K562 (cell line): ENCODE results near the gene SCMH1. TPM values are rescaled to one million over a fixed set of nuclear protein-coding genes. Genes with fewer than 3 reads are reported as not detected.

Experiments
- ADNP ChIP-seq: fragments of 200-800 bp; sonication (Bioruptor generic); IDR thresholded peaks from 2 replicates; pipeline ENCODE4 v1.6.1; 2016; ENCODE audit warnings: missing genetic modification characterization, missing compliant biosample characterization
- CBFA2T2 ChIP-seq: fragments of 450-650 bp; conservative IDR thresholded peaks from 2 replicates; pipeline ENCODE4 v1.6.1; 2017; ENCODE audit warnings: mild to moderate bottlenecking
- CEBPB ChIP-seq: fragments of 450-650 bp; IDR thresholded peaks from 2 replicates; pipeline ENCODE4 v1.6.1; 2016; ENCODE audit warnings: missing genetic modification characterization, missing compliant biosample characterization
- DPF2 ChIP-seq: fragments of 450-650 bp; IDR thresholded peaks from 2 replicates; pipeline ENCODE4 v1.6.1; 2016
- EHMT2 ChIP-seq: fragments of 450-650 bp; IDR thresholded peaks from 2 replicates; pipeline ENCODE4 v1.6.1; 2018; ENCODE audit warnings: antibody characterized with exemption
- FUS ChIP-seq: fragments of 200-400 bp; formaldehyde crosslinking; optimal IDR thresholded peaks from 2 replicates; pipeline ENCODE3; 2017; ENCODE audit warnings: low read depth, low read length
- HDAC3 ChIP-seq: fragments of 450-650 bp; IDR thresholded peaks from 2 replicates; pipeline ENCODE4 v1.6.1; 2018; ENCODE audit warnings: borderline replicate concordance, mild to moderate bottlenecking, moderate library complexity; ENCODE audit not compliant: partially characterized antibody
- NFE2L1 ChIP-seq: fragments of 450-650 bp; IDR thresholded peaks from 2 replicates; pipeline ENCODE4 v1.6.1; 2016; ENCODE audit warnings: missing genetic modification characterization, low read depth, mild to moderate bottlenecking, missing compliant biosample characterization, moderate library complexity, borderline replicate concordance
- RBFOX2 ChIP-seq: fragments of 200-400 bp; formaldehyde crosslinking; IDR thresholded peaks from 2 replicates; pipeline ENCODE4 v1.6.1; 2017; ENCODE audit warnings: low read depth, mild to moderate bottlenecking, low read length, moderate library complexity
- RBM22 ChIP-seq: fragments of 200-400 bp; formaldehyde crosslinking; IDR thresholded peaks from 2 replicates; pipeline ENCODE4 v1.6.1; 2018; ENCODE audit warnings: low read length, low read depth; ENCODE audit not compliant: poor library complexity, severe bottlenecking
- SMARCA5 ChIP-seq: fragments of 450-650 bp; IDR thresholded peaks from 2 replicates; pipeline ENCODE4 v1.6.1; 2016
- SREBF2 ChIP-seq: sonication (generic); formaldehyde crosslinking; IDR thresholded peaks from 2 replicates; pipeline ENCODE4 v1.4.0; 2020; ENCODE audit warnings: mild to moderate bottlenecking, missing genetic modification reagents
- SRSF1 ChIP-seq: fragments of 200-400 bp; formaldehyde crosslinking; IDR thresholded peaks from 2 replicates; pipeline ENCODE4 v1.6.1; 2017; ENCODE audit warnings: mild to moderate bottlenecking, low read depth, low read length, moderate library complexity
- ZFP36 ChIP-seq: fragments of 150-350 bp; IDR thresholded peaks from 2 replicates; pipeline ENCODE4 v1.6.1; 2018; ENCODE audit warnings: low read length, low read depth; ENCODE audit not compliant: partially characterized antibody
- ZNF146 ChIP-seq: IDR thresholded peaks from one replicate; pipeline ENCODE4 v1.6.1; 2018; ENCODE audit warnings: missing compliant biosample characterization; ENCODE audit not compliant: unreplicated experiment
- ZNF445 ChIP-seq: fragments of 250-450 bp; sonication (Bioruptor Pico); IDR thresholded peaks from 2 replicates; pipeline ENCODE4 v1.4.0; 2020; ENCODE audit warnings: low read depth, mild to moderate bottlenecking, moderate library complexity
- ZNF644 ChIP-seq: fragments of 200-800 bp; sonication (Bioruptor generic); IDR thresholded peaks from 2 replicates; pipeline ENCODE4 v1.6.1; 2016; ENCODE audit warnings: low read depth, missing genetic modification characterization, missing compliant biosample characterization
- polyA plus RNA-seq, 8 experiments: library from polyadenylated mRNA; depleted of rRNA in 4 of 8; stranded (reverse) in 5 of 8; unstranded in 3 of 8; fragments of >200 nt; fragmentation: Nextera tagmentation in 2 of 8; fragmentation: Illumina TruSeq in 1 of 8; extraction: Ambion mirVana in 2 of 8; extraction: Trizol in 1 of 8; gene quantifications; 2 replicates each; pipeline versions ENCODE4 v1.2.1 to v1.2.3, GENCODE V29; 2011 to 2014; ENCODE audit warnings: inconsistent platforms in 1 of 8, missing spikeins in 1 of 8
- total RNA-seq, 7 experiments: library from RNA; depleted of rRNA in 6 of 7; stranded (reverse); fragments of >200 nt in 6 of 7; fragmentation: Illumina TruSeq in 2 of 7; extraction: Trizol in 2 of 7; gene quantifications; 2 replicates each; pipeline versions ENCODE4 v1.2.1 to v1.2.3, GENCODE V29; 2011 to 2021; ENCODE audit warnings: low replicate concordance in 1 of 7
- TF ChIP-seq, protein P1 (sequence below): fragments of 150-350 bp; conservative IDR thresholded peaks from 2 replicates; pipeline ENCODE4 v1.6.1; 2014; ENCODE audit warnings: low read length
- TF ChIP-seq, protein P2 (sequence below): fragments of 450-650 bp; formaldehyde crosslinking; IDR thresholded peaks from 2 replicates; pipeline ENCODE4 v1.4.0; 2020; ENCODE audit warnings: mild to moderate bottlenecking, mixed read lengths
- TF ChIP-seq, protein P3 (sequence below): sonication (generic); formaldehyde crosslinking; IDR thresholded peaks from 2 replicates; pipeline ENCODE4 v1.8.0; 2023; ENCODE audit warnings: mild to moderate bottlenecking, missing genetic modification reagents
- TF ChIP-seq, protein P4 (sequence below): fragments of 450-650 bp; IDR thresholded peaks from 2 replicates; pipeline ENCODE4 v1.6.1; 2016; ENCODE audit warnings: low read depth, mild to moderate bottlenecking, moderate library complexity

SCMH1 gene
- total and polyA plus RNA-seq, 9 of the 15 experiments (the other 6 are each of a cell fraction or from before 2014, with no cell fraction given) = 8.5 to 37.0 (median 26.8) TPM

DNA sequence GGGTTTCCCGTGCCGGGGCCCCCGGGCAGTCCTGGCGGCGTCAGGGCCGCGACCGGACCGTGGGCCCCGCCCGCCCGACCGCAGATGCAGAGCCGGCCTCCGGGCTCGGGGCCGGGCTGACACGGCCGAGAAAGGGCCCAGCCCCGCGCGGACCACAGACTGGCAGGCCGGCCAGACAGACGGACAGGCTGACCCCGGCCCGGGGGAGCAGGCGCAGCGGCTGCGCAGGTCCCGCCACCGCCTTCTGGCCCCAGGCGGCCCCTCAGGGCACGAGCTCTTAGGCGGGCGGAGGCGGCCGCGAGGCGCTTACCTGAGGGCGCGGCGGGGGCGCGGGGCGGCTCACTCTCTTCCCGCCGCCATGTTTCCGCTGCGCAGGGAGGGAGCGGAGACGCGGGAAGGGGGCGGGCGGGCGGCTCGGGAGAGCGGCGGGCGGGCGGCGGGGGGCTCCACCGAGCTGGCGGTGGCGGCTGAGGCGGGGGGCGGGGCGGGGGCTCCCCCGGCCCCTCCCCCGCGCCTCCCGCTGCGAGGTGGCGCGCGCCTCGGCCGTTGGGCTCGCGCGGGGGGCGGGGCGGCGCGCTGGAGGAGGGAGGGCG lies at the start of gene SCMH1 (continued):
- no peak for TF ChIP-seq ADNP (tag)
- TF ChIP-seq ZNF445 (CRISPR knock-in tag) = no peak
- no peak for TF ChIP-seq ZNF644
- TF ChIP-seq, protein P1, sequence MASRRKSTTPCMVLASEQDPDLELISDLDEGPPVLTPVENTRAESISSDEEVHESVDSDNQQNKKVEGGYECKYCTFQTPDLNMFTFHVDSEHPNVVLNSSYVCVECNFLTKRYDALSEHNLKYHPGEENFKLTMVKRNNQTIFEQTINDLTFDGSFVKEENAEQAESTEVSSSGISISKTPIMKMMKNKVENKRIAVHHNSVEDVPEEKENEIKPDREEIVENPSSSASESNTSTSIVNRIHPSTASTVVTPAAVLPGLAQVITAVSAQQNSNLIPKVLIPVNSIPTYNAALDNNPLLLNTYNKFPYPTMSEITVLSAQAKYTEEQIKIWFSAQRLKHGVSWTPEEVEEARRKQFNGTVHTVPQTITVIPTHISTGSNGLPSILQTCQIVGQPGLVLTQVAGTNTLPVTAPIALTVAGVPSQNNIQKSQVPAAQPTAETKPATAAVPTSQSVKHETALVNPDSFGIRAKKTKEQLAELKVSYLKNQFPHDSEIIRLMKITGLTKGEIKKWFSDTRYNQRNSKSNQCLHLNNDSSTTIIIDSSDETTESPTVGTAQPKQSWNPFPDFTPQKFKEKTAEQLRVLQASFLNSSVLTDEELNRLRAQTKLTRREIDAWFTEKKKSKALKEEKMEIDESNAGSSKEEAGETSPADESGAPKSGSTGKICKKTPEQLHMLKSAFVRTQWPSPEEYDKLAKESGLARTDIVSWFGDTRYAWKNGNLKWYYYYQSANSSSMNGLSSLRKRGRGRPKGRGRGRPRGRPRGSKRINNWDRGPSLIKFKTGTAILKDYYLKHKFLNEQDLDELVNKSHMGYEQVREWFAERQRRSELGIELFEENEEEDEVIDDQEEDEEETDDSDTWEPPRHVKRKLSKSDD = no peak
- no peak for TF ChIP-seq ZNF146 (CRISPR knock-in tag)
- TF ChIP-seq, protein P2, sequence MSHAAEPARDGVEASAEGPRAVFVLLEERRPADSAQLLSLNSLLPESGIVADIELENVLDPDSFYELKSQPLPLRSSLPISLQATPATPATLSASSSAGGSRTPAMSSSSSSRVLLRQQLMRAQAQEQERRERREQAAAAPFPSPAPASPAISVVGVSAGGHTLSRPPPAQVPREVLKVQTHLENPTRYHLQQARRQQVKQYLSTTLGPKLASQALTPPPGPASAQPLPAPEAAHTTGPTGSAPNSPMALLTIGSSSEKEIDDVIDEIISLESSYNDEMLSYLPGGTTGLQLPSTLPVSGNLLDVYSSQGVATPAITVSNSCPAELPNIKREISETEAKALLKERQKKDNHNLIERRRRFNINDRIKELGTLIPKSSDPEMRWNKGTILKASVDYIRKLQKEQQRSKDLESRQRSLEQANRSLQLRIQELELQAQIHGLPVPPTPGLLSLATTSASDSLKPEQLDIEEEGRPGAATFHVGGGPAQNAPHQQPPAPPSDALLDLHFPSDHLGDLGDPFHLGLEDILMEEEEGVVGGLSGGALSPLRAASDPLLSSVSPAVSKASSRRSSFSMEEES (CRISPR knock-in tag) = no peak
- TF ChIP-seq SRSF1 = no peak
- no peak for TF ChIP-seq ZFP36
- no peak for TF ChIP-seq HDAC3
- TF ChIP-seq, protein P3, sequence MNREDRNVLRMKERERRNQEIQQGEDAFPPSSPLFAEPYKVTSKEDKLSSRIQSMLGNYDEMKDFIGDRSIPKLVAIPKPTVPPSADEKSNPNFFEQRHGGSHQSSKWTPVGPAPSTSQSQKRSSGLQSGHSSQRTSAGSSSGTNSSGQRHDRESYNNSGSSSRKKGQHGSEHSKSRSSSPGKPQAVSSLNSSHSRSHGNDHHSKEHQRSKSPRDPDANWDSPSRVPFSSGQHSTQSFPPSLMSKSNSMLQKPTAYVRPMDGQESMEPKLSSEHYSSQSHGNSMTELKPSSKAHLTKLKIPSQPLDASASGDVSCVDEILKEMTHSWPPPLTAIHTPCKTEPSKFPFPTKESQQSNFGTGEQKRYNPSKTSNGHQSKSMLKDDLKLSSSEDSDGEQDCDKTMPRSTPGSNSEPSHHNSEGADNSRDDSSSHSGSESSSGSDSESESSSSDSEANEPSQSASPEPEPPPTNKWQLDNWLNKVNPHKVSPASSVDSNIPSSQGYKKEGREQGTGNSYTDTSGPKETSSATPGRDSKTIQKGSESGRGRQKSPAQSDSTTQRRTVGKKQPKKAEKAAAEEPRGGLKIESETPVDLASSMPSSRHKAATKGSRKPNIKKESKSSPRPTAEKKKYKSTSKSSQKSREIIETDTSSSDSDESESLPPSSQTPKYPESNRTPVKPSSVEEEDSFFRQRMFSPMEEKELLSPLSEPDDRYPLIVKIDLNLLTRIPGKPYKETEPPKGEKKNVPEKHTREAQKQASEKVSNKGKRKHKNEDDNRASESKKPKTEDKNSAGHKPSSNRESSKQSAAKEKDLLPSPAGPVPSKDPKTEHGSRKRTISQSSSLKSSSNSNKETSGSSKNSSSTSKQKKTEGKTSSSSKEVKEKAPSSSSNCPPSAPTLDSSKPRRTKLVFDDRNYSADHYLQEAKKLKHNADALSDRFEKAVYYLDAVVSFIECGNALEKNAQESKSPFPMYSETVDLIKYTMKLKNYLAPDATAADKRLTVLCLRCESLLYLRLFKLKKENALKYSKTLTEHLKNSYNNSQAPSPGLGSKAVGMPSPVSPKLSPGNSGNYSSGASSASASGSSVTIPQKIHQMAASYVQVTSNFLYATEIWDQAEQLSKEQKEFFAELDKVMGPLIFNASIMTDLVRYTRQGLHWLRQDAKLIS (CRISPR knock-in tag) = no peak; the same call in 1 of the 2 replicates
- TF ChIP-seq RBFOX2 = peak; percentile 89
- no peak for TF ChIP-seq DPF2
- TF ChIP-seq FUS = no peak
- no peak for TF ChIP-seq NFE2L1 (tag)
- TF ChIP-seq CBFA2T2 = no peak
- no peak for TF ChIP-seq CEBPB (tag)
- TF ChIP-seq, protein P4, sequence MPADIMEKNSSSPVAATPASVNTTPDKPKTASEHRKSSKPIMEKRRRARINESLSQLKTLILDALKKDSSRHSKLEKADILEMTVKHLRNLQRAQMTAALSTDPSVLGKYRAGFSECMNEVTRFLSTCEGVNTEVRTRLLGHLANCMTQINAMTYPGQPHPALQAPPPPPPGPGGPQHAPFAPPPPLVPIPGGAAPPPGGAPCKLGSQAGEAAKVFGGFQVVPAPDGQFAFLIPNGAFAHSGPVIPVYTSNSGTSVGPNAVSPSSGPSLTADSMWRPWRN = no peak
- TF ChIP-seq SMARCA5 = no peak
- no peak for TF ChIP-seq SREBF2 (CRISPR knock-in tag)
- no peak for TF ChIP-seq RBM22
- TF ChIP-seq EHMT2 = no peak
